ENCODE results near the gene FGD5.

GRCh38 chr3:14926592-14926991 is 107.8 kb downstream of the FGD5 start:
- TF ChIP-seq CTCF (IDR thresholded peaks at IDR 0.05), result no peak
- TF ChIP-seq ZFX (IDR thresholded peaks at IDR 0.05; ENCODE audit: borderline replicate concordance), result no peak
